ENCODE measurements around the gene ETHE1.

DNA sequence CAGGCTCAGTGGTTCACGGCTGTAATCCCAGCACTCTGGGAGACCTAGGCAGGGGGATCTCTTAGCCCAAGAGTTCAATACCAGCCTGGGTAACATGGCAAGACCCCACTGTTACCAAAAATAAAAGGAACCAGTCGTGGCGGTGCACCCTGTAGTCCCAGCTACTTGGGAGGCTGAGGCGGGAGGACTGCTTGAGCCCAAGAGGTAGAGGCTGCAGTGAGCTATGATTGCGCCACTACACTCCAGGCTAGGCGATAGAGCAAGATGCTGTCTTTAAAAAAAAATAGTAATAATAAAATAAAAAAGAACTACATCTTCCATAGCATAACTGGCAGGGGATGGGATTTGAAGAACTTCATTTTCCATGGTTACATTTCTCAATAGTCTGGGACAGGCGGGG is 64.6 kb downstream of the ETHE1 start:
- TF ChIP-seq POLR2A (IDR thresholded peaks at IDR 0.05; ENCODE audit: extremely low read depth, insufficient read length): no peak
- TF ChIP-seq, protein P1, sequence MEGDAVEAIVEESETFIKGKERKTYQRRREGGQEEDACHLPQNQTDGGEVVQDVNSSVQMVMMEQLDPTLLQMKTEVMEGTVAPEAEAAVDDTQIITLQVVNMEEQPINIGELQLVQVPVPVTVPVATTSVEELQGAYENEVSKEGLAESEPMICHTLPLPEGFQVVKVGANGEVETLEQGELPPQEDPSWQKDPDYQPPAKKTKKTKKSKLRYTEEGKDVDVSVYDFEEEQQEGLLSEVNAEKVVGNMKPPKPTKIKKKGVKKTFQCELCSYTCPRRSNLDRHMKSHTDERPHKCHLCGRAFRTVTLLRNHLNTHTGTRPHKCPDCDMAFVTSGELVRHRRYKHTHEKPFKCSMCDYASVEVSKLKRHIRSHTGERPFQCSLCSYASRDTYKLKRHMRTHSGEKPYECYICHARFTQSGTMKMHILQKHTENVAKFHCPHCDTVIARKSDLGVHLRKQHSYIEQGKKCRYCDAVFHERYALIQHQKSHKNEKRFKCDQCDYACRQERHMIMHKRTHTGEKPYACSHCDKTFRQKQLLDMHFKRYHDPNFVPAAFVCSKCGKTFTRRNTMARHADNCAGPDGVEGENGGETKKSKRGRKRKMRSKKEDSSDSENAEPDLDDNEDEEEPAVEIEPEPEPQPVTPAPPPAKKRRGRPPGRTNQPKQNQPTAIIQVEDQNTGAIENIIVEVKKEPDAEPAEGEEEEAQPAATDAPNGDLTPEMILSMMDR (IDR thresholded peaks at IDR 0.05; ENCODE audit: low read depth, low read length): no peak
- TF ChIP-seq, protein P2, sequence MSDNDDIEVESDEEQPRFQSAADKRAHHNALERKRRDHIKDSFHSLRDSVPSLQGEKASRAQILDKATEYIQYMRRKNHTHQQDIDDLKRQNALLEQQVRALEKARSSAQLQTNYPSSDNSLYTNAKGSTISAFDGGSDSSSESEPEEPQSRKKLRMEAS (IDR thresholded peaks at IDR 0.05; ENCODE audit: low read depth, low read length): no peak

Data from NB4 (cell line).